Mucosa of descending colon (tissue), 3 donors: ENCODE results near the gene KLHL36. TPM values are rescaled to one million over a fixed set of nuclear protein-coding genes. Genes with fewer than 3 reads are reported as not detected.
A peak's percentile ranks its signal among the peaks of the same experiment; 100 is the strongest.

Experiments used
- ATAC-seq: fragments of 200-7000 bp; cut with Tn5 transposase; one replicate; pipeline ENCODE4 v1.9.1; 2020; ENCODE audit warnings: mild to moderate bottlenecking, moderate library complexity
- DNase-seq, 3 donors: peaks; one replicate each; pipeline ENCODE4 v3.0.0-alpha.2; 2020
- H3K36me3 ChIP-seq: fragments of 200-600 bp; one replicate; pipeline ENCODE4 v1.8.0; 2021; ENCODE audit warnings: low read depth, mild to moderate bottlenecking
- H3K4me1 ChIP-seq: fragments of 200-600 bp; one replicate; pipeline ENCODE4 v1.8.0; 2021; ENCODE audit warnings: low read depth, mild to moderate bottlenecking
- H3K4me3 ChIP-seq: fragments of 200-600 bp; one replicate; pipeline ENCODE4 v1.8.0; 2021; ENCODE audit warnings: mild to moderate bottlenecking
- H3K9me3 ChIP-seq: fragments of 200-600 bp; one replicate; pipeline ENCODE4 v1.8.0; 2021; ENCODE audit warnings: mild to moderate bottlenecking
- intact Hi-C, 2 donors: fragments of 100-400 bp; cut with DNase I in 1 of 2; cut with micrococcal nuclease in 1 of 2; formaldehyde crosslinking; loops; one replicate each; pipeline versions ENCODE4 v1.11.0 to v1.11.1; 2022; cut with DNase I, micrococcal nuclease
- total RNA-seq, 3 donors: library from RNA; stranded (reverse); fragmentation: NEBNext Ultra II Directional in 2 of 3; extraction: Animal tissue kit (Norgen Biotek cat#: 25700) in 2 of 3; gene quantifications; one replicate each; pipeline versions ENCODE4 v1.2.1 to v1.2.4, GENCODE V29; 2021 to 2023
- TF ChIP-seq, protein P1 (sequence below): fragments of 200-600 bp; IDR thresholded peaks from one replicate; pipeline ENCODE4 v1.8.0; 2022; ENCODE audit warnings: antibody characterized with exemption, mild to moderate bottlenecking
- donor health status: DM: no; HTN: no; CAD: no; lungs with moderate emphysema.
- donor health status: DM: no; HTN: no; CAD: no.
- donor health status: DM: no; HTN: yes; CAD: no.

Gene KLHL36
- total RNA-seq, 3 donors from 2014 or later: 47.5 to 60.3 (median 59.2) TPM

DNA sequence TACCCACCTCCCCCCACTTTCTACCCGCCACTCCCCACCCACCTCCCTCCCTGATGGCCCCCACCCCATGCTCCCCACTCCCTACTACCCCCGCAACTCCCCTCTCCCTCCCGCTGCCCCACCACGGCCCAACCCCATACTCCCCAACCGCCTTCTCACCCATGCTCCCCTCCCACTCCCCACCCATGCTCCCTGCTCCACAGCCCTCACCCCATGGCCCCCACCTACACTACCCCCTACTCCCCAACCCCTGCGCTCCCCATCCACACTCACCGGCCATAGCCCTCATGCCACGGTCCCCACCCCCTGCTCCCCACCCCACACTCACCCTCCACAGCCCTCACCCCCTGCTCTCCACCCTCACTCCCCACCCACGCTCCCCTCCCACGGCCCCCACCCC lies 44.4 kb upstream of the KLHL36 start:
- H3K9me3 ChIP-seq: no peaks in the 10 kb centered on the region
- H3K36me3 ChIP-seq: no peaks in the 10 kb centered on the region
- DNase-seq: no peak
- ATAC-seq: no peak
- H3K4me1 ChIP-seq: peaks cover 13% of the 10 kb centered on the region
- H3K4me3 ChIP-seq: no peak overlapping the region
- TF ChIP-seq, protein P1, sequence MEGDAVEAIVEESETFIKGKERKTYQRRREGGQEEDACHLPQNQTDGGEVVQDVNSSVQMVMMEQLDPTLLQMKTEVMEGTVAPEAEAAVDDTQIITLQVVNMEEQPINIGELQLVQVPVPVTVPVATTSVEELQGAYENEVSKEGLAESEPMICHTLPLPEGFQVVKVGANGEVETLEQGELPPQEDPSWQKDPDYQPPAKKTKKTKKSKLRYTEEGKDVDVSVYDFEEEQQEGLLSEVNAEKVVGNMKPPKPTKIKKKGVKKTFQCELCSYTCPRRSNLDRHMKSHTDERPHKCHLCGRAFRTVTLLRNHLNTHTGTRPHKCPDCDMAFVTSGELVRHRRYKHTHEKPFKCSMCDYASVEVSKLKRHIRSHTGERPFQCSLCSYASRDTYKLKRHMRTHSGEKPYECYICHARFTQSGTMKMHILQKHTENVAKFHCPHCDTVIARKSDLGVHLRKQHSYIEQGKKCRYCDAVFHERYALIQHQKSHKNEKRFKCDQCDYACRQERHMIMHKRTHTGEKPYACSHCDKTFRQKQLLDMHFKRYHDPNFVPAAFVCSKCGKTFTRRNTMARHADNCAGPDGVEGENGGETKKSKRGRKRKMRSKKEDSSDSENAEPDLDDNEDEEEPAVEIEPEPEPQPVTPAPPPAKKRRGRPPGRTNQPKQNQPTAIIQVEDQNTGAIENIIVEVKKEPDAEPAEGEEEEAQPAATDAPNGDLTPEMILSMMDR: no peak
- intact Hi-C loops: no loop called here

DNA sequence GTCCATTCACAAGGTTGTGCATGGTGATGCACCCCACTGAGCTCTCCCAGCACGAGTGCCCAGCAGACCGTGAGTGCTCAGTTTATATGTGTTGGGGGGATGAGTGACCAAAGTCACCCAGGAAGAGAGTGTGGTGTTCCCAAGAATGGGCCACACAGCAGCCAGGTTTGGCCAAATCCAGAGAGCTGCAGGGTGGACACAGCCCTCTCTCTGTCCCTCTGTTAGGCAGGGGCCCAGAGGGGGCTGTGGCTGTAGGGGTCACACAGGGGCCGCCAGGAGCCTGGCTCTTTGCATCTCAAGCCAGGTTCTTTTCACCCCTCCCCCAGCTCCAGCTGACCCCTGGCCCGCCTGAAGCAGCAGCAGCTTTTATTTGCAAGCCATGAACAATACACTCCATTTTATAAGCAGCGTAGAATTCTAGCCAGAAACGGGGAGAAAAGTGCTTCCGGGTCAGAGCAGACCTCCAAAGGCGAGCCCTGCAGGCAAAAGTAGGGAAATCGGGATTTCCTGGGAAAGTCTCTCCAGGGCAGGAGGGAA lies 43.8 kb upstream of the KLHL36 start:
- peaks cover 13% of the 10 kb centered on the region for H3K4me1 ChIP-seq
- no peak for DNase-seq
- TF ChIP-seq, protein P1: no peak
- no peaks in the 10 kb centered on the region for H3K36me3 ChIP-seq
- ATAC-seq: no peak
- no peaks in the 10 kb centered on the region for H3K9me3 ChIP-seq
- no peak overlapping the region for H3K4me3 ChIP-seq
- intact Hi-C loops: no loop called here

DNA sequence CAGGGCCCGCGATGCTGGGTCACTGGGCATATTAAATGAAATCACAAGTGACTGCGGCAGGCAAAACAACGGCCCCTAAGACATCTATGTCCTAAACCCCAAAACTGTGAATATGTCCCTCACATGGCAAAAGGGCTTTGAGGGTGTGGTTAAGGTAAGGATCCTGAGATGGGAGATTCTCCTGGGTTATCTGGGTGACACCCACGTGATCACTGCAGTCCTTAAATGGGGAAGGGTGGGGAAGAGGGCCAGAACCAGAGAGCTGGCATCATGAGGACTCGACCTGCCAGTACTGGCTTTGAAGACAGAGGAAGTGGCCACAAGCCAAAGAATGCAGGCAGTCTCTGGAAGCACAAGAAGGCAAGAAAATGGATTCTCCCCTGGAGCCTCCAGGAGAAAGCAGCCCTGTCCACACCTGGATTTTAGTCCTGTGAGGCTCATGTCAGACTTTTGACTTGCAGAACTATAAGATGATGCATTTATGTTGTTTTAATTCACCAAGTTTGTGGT lies 42.9 kb upstream of the KLHL36 start:
- ATAC-seq: no peak
- Histone ChIP-seq H3K36me3 (no peaks in the 10 kb centered on the region), H3K4me1 (peaks cover 13% of the 10 kb centered on the region), H3K4me3 (no peak overlapping the region), H3K9me3 (no peaks in the 10 kb centered on the region)
- no peak for DNase-seq
- intact Hi-C loops: no loop called here
- TF ChIP-seq, protein P1: no peak

DNA sequence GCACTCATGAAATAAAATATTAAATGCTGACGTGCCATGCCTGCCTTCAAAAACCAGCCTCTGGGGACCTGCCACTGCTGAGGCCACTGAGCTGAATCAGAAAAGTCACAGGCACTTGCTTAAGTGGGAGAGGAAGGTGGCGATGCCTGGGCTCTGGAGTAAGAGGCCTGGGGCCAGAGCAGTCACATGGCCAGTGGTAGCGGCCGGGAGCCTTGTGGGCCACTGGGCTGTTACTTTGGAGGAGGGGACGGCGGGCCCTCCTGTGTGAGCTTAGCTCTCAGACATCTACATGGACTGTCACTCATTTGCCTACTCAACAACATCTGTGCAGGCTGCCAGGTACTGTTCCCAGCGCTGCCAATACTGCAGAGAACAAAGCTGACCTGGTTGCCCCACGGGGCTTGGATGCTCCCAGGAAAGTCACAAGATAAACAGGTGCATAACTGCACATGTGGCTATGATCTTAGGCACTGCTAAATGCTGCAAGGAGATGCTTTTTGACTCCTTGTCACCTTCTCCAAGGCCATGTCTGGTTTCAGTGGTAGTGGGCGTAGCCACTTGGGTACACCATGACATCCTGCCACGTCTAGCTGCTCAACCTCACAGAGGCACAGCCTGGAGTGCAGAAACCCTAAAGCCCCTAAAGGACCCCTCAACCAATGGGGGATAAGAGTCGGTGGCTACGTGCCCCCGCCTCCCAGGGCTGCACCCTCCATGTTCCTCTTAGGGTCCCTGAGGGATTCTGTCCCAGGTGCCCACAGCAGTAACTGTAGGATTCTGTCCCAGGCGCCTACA lies 42.0 kb upstream of the KLHL36 start:
- Histone ChIP-seq H3K4me3 (no peak overlapping the region), H3K36me3 (no peaks in the 10 kb centered on the region), H3K9me3 (no peaks in the 10 kb centered on the region), H3K4me1 (peaks cover 6% of the 10 kb centered on the region)
- TF ChIP-seq, protein P1: no peak
- ATAC-seq (peak; percentile 16), DNase-seq (no peak)
- intact Hi-C loops: no loop called here

DNA sequence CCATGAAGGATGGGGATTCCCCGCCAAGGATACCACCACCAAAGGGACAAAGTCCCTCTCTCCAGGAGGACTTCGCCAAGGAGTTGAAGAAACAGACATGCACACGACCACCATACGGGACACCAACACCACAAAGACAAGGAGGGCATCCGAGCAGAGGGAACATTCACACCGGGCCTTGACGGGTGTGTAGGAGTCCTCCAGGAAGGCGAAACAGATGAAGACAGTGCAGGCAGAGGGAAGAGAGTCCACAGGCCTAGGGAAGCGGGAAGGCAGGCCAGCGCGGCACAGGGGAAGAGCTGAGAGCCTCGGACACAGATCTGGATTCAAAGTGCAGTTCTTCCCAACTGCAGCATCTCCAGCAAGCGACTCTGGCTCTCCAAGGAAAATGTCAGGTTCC lies 41.2 kb upstream of the KLHL36 start:
- Histone ChIP-seq H3K9me3 (no peaks in the 10 kb centered on the region), H3K4me3 (no peak overlapping the region), H3K4me1 (no peaks in the 10 kb centered on the region), H3K36me3 (no peaks in the 10 kb centered on the region)
- TF ChIP-seq, protein P1: no peak
- ATAC-seq (no peak), DNase-seq (no peak)
- intact Hi-C loops: no loop called here
